Measurements from ENCODE around the gene OR5AP2. TPM values are rescaled to one million over a fixed set of nuclear protein-coding genes. Genes with fewer than 3 reads are reported as not detected.

The OR5AP2 gene
- polyA plus RNA-seq, 1 of the 3 experiments (the other 2 are of a cell fraction), result not detected

DNA sequence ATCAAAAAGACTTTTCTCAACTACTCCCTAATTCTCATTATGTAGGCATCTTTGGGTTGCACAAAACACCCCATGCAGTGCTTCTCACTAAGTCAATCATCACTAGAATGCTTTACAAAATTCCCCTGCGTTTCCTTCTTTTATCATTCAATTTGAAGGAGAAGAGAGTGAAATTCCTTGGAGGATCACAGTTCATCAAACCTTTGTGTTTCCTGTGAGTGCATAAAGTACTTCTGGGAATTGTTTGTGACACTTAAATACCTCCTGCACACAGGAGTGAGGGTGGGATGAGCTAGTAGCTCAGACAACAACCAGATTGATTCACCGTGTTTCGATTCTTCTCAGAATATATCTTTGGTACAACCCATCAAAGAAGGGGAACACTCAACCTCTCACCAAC is 17.5 kb upstream of the OR5AP2 start:
- no peaks in the 10 kb centered on the region for H3K27me3 ChIP-seq (ENCODE audit: insufficient read depth)
- no peaks in the 10 kb centered on the region for H4K20me1 ChIP-seq (ENCODE audit: insufficient read depth)
- CTCF ChIA-PET, result no interaction called here
- no peak overlapping the region for H3K27ac ChIP-seq (ENCODE audit: low read depth in 2 of 2, low read length in 1 of 2)
- POLR2A ChIA-PET, result no interaction called here
- no peak for TF ChIP-seq NRF1 (IDR thresholded peaks at IDR 0.05; ENCODE audit: low read depth, low read length)
- no peak for TF ChIP-seq CHD2 (IDR thresholded peaks at IDR 0.05; ENCODE audit: low read length, partially characterized antibody)
- no peak for TF ChIP-seq SIN3A (IDR thresholded peaks at IDR 0.05; ENCODE audit: borderline replicate concordance, low read depth, low read length)
- no peak for TF ChIP-seq RCOR1 (IDR thresholded peaks at IDR 0.05; ENCODE audit: low read length)
- TF ChIP-seq RFX5 (IDR thresholded peaks at IDR 0.05; ENCODE audit: low read length), result no peak
- TF ChIP-seq, protein P1, sequence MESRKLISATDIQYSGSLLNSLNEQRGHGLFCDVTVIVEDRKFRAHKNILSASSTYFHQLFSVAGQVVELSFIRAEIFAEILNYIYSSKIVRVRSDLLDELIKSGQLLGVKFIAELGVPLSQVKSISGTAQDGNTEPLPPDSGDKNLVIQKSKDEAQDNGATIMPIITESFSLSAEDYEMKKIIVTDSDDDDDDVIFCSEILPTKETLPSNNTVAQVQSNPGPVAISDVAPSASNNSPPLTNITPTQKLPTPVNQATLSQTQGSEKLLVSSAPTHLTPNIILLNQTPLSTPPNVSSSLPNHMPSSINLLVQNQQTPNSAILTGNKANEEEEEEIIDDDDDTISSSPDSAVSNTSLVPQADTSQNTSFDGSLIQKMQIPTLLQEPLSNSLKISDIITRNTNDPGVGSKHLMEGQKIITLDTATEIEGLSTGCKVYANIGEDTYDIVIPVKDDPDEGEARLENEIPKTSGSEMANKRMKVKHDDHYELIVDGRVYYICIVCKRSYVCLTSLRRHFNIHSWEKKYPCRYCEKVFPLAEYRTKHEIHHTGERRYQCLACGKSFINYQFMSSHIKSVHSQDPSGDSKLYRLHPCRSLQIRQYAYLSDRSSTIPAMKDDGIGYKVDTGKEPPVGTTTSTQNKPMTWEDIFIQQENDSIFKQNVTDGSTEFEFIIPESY (IDR thresholded peaks at IDR 0.05; ENCODE audit: borderline replicate concordance, low read depth), result no peak
- TF ChIP-seq FOXM1 (IDR thresholded peaks at IDR 0.05; ENCODE audit: low read depth), result no peak
- TF ChIP-seq, protein P2, sequence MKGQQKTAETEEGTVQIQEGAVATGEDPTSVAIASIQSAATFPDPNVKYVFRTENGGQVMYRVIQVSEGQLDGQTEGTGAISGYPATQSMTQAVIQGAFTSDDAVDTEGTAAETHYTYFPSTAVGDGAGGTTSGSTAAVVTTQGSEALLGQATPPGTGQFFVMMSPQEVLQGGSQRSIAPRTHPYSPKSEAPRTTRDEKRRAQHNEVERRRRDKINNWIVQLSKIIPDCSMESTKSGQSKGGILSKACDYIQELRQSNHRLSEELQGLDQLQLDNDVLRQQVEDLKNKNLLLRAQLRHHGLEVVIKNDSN (IDR thresholded peaks at IDR 0.05; ENCODE audit: borderline replicate concordance, low read depth), result no peak
- TF ChIP-seq RXRA (IDR thresholded peaks at IDR 0.05; ENCODE audit: borderline replicate concordance, low read depth), result no peak
- TF ChIP-seq, protein P3, sequence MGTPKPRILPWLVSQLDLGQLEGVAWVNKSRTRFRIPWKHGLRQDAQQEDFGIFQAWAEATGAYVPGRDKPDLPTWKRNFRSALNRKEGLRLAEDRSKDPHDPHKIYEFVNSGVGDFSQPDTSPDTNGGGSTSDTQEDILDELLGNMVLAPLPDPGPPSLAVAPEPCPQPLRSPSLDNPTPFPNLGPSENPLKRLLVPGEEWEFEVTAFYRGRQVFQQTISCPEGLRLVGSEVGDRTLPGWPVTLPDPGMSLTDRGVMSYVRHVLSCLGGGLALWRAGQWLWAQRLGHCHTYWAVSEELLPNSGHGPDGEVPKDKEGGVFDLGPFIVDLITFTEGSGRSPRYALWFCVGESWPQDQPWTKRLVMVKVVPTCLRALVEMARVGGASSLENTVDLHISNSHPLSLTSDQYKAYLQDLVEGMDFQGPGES (IDR thresholded peaks at IDR 0.05; ENCODE audit: low read depth, low read length), result no peak
- no peak for TF ChIP-seq TCF12 (IDR thresholded peaks at IDR 0.05)
- TF ChIP-seq MEF2A (IDR thresholded peaks at IDR 0.05; ENCODE audit: borderline replicate concordance, low read depth), result no peak
- no peaks in the 10 kb centered on the region for H3K36me3 ChIP-seq (replicated peaks in 1 of 2; ENCODE audit: control insufficient read depth in 1 of 2, insufficient read depth in 2 of 2, low read length in 1 of 2)
- no peaks in the 10 kb centered on the region for H3K79me2 ChIP-seq (ENCODE audit: insufficient read depth)
- H3K4me3 ChIP-seq (ENCODE audit: low read depth in 2 of 2, low read length in 1 of 2), result no peak overlapping the region
- no peaks in the 10 kb centered on the region for H3K9me3 ChIP-seq
- no peaks in the 10 kb centered on the region for H3F3A ChIP-seq (replicated peaks; ENCODE audit: insufficient read depth)
- no peak for DNase-seq
- no peaks in the 10 kb centered on the region for H3K9me2 ChIP-seq
- H3K9ac ChIP-seq, result no peak overlapping the region
- 16% methylated on average over 3 of the region's 3 CpGs for WGBS (ENCODE audit: low lambda C conversion rate)
- H3K4me1 ChIP-seq (ENCODE audit: control insufficient read depth in 1 of 2, insufficient read depth in 2 of 2, low read depth in 1 of 2, low read length in 1 of 2), result no peaks in the 10 kb centered on the region
- H3K4me2 ChIP-seq, result no peak overlapping the region
- H2AFZ ChIP-seq (ENCODE audit: low read depth), result no peak overlapping the region

DNA sequence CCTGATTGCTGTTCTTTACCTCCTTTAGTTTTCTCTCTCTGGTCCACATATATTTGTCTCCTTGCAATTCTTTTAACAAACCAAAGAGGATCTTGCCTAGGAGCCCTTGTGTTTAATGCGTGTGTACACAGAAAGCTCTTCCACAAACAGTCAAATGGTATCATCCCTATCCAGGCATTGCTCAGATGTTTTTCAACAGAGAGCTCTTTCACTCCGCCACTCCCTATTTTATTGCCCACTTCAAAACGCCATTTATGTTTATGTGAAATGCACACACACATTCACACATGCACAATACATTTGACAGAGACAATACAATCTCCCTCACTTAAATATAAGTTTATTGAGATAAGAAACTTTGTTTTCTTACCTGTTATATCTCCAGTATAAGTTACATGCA is 4.7 kb downstream of the OR5AP2 start:
- no peak overlapping the region for H2AFZ ChIP-seq (ENCODE audit: low read depth)
- ChIA-PET POLR2A (no interaction called here), CTCF (no interaction called here)
- H3K9me3 ChIP-seq, result no peaks in the 10 kb centered on the region
- H4K20me1 ChIP-seq (ENCODE audit: insufficient read depth), result no peaks in the 10 kb centered on the region
- TF ChIP-seq GABPA (IDR thresholded peaks at IDR 0.05; ENCODE audit: low read depth) (no peak), MXI1 (IDR thresholded peaks at IDR 0.05; ENCODE audit: low read depth, low read length) (no peak), CHD2 (IDR thresholded peaks at IDR 0.05; ENCODE audit: low read length, partially characterized antibody) (no peak), RAD21 (IDR thresholded peaks at IDR 0.05; ENCODE audit: low read length) (no peak), RFX5 (IDR thresholded peaks at IDR 0.05; ENCODE audit: low read length) (no peak), TEAD4 (IDR thresholded peaks at IDR 0.05; ENCODE audit: borderline replicate concordance, insufficient read depth) (no peak), RCOR1 (IDR thresholded peaks at IDR 0.05; ENCODE audit: low read length) (no peak), ELF1 (IDR thresholded peaks at IDR 0.05) (no peak), FOSL2 (IDR thresholded peaks at IDR 0.05; ENCODE audit: borderline replicate concordance, low read depth) (no peak), TCF12 (IDR thresholded peaks at IDR 0.05) (no peak), MEF2A (IDR thresholded peaks at IDR 0.05; ENCODE audit: borderline replicate concordance, low read depth) (no peak), EZH2phosphoT487 (IDR thresholded peaks at IDR 0.05; ENCODE audit: borderline replicate concordance, low read depth) (no peak)
- no peak overlapping the region for H3K27ac ChIP-seq (ENCODE audit: low read depth in 2 of 2, low read length in 1 of 2)
- H3K4me2 ChIP-seq, result no peak overlapping the region
- H3K9me2 ChIP-seq, result no peaks in the 10 kb centered on the region
- no peaks in the 10 kb centered on the region for H3K4me1 ChIP-seq (ENCODE audit: control insufficient read depth in 1 of 2, insufficient read depth in 2 of 2, low read depth in 1 of 2, low read length in 1 of 2)
- H3K79me2 ChIP-seq (ENCODE audit: insufficient read depth), result no peaks in the 10 kb centered on the region
- no peak overlapping the region for H3K9ac ChIP-seq
- no peaks in the 10 kb centered on the region for H3F3A ChIP-seq (replicated peaks; ENCODE audit: insufficient read depth)
- H3K27me3 ChIP-seq (ENCODE audit: insufficient read depth), result no peaks in the 10 kb centered on the region
- no peak for DNase-seq
- H3K4me3 ChIP-seq (ENCODE audit: low read depth in 2 of 2, low read length in 1 of 2), result no peak overlapping the region
- no peaks in the 10 kb centered on the region for H3K36me3 ChIP-seq (replicated peaks in 1 of 2; ENCODE audit: control insufficient read depth in 1 of 2, insufficient read depth in 2 of 2, low read length in 1 of 2)
- 3% methylated on average over 3 of the region's 3 CpGs for WGBS (ENCODE audit: low lambda C conversion rate)

Measured in SK-N-SH (cell line).